ENCODE data around the gene CLEC11A. TPM values are rescaled to one million over a fixed set of nuclear protein-coding genes. Genes with fewer than 3 reads are reported as not detected.

The CLEC11A gene
- total and polyA plus RNA-seq, 9 of the 15 experiments (the other 6 are each of a cell fraction or from before 2014, with no cell fraction given): 0.39 to 43.9 (median 3.4) TPM

DNA sequence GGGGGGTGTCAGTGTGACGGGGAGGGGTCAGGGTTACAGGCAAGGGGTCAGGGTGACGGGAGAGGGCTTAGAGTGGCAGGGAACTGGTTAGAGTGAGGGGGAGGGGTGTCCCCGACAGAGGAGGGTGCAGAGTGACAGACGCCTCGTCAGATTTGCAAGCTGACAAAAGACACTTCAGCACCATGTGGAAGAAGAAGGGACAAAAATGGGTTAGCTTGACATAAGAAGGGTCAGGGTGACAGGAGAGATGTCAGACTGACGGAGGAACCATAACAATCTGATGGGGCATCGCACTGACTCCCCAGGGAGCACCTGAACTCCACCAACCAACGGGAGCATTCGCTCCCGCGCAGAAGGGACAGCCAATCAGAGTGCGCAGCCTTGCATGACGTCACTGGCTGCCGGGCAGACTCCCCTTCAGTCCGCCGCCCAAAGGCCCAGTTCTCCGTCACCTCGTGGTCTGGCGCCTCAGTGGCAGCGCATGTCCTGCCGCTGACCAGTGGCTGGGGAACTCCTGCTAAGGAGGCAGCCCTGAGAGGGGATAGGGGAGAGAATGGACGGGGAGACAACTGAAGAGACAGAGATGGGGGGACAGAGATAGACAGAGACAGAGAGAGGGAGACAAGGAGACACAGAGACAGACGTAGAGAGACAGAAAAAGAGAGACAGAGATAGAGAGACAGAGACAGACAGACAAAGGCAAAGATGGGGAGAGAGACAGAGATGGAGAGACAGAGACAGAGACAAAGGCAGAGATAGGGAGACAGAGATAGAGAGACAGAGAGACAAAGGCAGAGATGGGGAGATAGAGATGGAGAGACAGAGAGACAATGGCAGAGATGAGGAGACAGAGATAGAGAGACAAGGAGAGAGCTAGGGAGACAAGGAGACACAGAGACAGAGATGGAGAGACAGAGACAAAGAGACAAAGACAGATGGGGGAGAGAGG, 43.7 kb upstream of the CLEC11A start (continued):
- peak; percentile 87 for TF ChIP-seq EP400 (IDR thresholded peaks at IDR 0.05)
- peak; percentile 100 for TF ChIP-seq RFX5 (IDR thresholded peaks at IDR 0.05; ENCODE audit: low read depth, low read length)
- no peak for TF ChIP-seq C11orf30 (IDR thresholded peaks at IDR 0.05; ENCODE audit: low read depth)
- TF ChIP-seq, protein P1, sequence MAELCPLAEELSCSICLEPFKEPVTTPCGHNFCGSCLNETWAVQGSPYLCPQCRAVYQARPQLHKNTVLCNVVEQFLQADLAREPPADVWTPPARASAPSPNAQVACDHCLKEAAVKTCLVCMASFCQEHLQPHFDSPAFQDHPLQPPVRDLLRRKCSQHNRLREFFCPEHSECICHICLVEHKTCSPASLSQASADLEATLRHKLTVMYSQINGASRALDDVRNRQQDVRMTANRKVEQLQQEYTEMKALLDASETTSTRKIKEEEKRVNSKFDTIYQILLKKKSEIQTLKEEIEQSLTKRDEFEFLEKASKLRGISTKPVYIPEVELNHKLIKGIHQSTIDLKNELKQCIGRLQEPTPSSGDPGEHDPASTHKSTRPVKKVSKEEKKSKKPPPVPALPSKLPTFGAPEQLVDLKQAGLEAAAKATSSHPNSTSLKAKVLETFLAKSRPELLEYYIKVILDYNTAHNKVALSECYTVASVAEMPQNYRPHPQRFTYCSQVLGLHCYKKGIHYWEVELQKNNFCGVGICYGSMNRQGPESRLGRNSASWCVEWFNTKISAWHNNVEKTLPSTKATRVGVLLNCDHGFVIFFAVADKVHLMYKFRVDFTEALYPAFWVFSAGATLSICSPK (IDR thresholded peaks at IDR 0.05; ENCODE audit: borderline replicate concordance): peak; percentile 93
- peak; percentile 50; the same call in 1 of the 2 replicates for TF ChIP-seq DPF2 (IDR thresholded peaks at IDR 0.05)
- no peak for TF ChIP-seq PHTF2 (CRISPR knock-in tag; IDR thresholded peaks at IDR 0.05)
- TF ChIP-seq, protein P2, sequence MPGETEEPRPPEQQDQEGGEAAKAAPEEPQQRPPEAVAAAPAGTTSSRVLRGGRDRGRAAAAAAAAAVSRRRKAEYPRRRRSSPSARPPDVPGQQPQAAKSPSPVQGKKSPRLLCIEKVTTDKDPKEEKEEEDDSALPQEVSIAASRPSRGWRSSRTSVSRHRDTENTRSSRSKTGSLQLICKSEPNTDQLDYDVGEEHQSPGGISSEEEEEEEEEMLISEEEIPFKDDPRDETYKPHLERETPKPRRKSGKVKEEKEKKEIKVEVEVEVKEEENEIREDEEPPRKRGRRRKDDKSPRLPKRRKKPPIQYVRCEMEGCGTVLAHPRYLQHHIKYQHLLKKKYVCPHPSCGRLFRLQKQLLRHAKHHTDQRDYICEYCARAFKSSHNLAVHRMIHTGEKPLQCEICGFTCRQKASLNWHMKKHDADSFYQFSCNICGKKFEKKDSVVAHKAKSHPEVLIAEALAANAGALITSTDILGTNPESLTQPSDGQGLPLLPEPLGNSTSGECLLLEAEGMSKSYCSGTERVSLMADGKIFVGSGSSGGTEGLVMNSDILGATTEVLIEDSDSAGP (CRISPR knock-in tag; IDR thresholded peaks at IDR 0.05): no peak
- TF ChIP-seq CCNT2 (IDR thresholded peaks at IDR 0.05; ENCODE audit: borderline replicate concordance, extremely low read depth, insufficient read length, low read depth, low read length): no peak
- TF ChIP-seq CREBBP (IDR thresholded peaks at IDR 0.05; ENCODE audit: low read depth, low read length): no peak
- peak; percentile 93 for TF ChIP-seq CREB1 (IDR thresholded peaks at IDR 0.05)
- TF ChIP-seq CREB1 (CRISPR knock-in tag; IDR thresholded peaks at IDR 0.05): peak; percentile 99
- TF ChIP-seq ELF4 (CRISPR knock-in tag; IDR thresholded peaks at IDR 0.05): peak; percentile 82; the same call in 1 of the 2 replicates
- peak; percentile 25 for TF ChIP-seq HNRNPLL (IDR thresholded peaks at IDR 0.05; ENCODE audit: low read depth, low read length, poor library complexity, severe bottlenecking)
- no peak for TF ChIP-seq ZNF764 (CRISPR knock-in tag; IDR thresholded peaks at IDR 0.05; ENCODE audit: low read depth)
- TF ChIP-seq FOXA3 (CRISPR knock-in tag; conservative IDR thresholded peaks at IDR 0.05 in 1 of 2, IDR thresholded peaks at IDR 0.05 in 1 of 2): peak in 1 of 2 experiments; percentile 66; a peak in 1 of 4 replicates
- TF ChIP-seq, protein P3, sequence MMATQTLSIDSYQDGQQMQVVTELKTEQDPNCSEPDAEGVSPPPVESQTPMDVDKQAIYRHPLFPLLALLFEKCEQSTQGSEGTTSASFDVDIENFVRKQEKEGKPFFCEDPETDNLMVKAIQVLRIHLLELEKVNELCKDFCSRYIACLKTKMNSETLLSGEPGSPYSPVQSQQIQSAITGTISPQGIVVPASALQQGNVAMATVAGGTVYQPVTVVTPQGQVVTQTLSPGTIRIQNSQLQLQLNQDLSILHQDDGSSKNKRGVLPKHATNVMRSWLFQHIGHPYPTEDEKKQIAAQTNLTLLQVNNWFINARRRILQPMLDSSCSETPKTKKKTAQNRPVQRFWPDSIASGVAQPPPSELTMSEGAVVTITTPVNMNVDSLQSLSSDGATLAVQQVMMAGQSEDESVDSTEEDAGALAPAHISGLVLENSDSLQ (IDR thresholded peaks at IDR 0.05): peak; percentile 86
- TF ChIP-seq, protein P4, sequence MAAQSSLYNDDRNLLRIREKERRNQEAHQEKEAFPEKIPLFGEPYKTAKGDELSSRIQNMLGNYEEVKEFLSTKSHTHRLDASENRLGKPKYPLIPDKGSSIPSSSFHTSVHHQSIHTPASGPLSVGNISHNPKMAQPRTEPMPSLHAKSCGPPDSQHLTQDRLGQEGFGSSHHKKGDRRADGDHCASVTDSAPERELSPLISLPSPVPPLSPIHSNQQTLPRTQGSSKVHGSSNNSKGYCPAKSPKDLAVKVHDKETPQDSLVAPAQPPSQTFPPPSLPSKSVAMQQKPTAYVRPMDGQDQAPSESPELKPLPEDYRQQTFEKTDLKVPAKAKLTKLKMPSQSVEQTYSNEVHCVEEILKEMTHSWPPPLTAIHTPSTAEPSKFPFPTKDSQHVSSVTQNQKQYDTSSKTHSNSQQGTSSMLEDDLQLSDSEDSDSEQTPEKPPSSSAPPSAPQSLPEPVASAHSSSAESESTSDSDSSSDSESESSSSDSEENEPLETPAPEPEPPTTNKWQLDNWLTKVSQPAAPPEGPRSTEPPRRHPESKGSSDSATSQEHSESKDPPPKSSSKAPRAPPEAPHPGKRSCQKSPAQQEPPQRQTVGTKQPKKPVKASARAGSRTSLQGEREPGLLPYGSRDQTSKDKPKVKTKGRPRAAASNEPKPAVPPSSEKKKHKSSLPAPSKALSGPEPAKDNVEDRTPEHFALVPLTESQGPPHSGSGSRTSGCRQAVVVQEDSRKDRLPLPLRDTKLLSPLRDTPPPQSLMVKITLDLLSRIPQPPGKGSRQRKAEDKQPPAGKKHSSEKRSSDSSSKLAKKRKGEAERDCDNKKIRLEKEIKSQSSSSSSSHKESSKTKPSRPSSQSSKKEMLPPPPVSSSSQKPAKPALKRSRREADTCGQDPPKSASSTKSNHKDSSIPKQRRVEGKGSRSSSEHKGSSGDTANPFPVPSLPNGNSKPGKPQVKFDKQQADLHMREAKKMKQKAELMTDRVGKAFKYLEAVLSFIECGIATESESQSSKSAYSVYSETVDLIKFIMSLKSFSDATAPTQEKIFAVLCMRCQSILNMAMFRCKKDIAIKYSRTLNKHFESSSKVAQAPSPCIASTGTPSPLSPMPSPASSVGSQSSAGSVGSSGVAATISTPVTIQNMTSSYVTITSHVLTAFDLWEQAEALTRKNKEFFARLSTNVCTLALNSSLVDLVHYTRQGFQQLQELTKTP (IDR thresholded peaks at IDR 0.05; ENCODE audit: low read depth in 1 of 2, partially characterized antibody in 2 of 2): peak in 1 of 2 experiments; percentile 43
- TF ChIP-seq RNF2 (IDR thresholded peaks at IDR 0.05): peak; percentile 31; the same call in 1 of the 2 replicates
- no peak for TF ChIP-seq ZNF444 (CRISPR knock-in tag; IDR thresholded peaks at IDR 0.05)
